Omental fat pad (tissue), 4 donors: ENCODE data around the gene GAREM1. TPM values are rescaled to one million over a fixed set of nuclear protein-coding genes. Genes with fewer than 3 reads are reported as not detected.
A peak's percentile ranks its signal among the peaks of the same experiment; 100 is the strongest.

Experiments
- ATAC-seq: fragments of 150-250 bp; one replicate; pipeline ENCODE4 v1.9.1; 2016; ENCODE audit warnings: mild to moderate bottlenecking, moderate library complexity; ENCODE audit not compliant: low FRiP score
- DNase-seq: peaks from one replicate; pipeline ENCODE4 v3.0.0-alpha.2; 2019; ENCODE audit warnings: low spot score
- total RNA-seq, 4 donors: library from RNA; depleted of rRNA; stranded (reverse); fragments of >200 nt; gene quantifications; one replicate each; pipeline ENCODE4 v1.1.0, GENCODE V29; 2016
- TF ChIP-seq, protein P1 (sequence below), 3 donors: fragments of 450-650 bp; IDR thresholded peaks; one replicate each; pipeline ENCODE4 v1.5.1; 2016 to 2017; ENCODE audit warnings: antibody characterized with exemption in 3 of 3, mild to moderate bottlenecking in 3 of 3, moderate library complexity in 2 of 3

Gene GAREM1
- total RNA-seq, 4 donors from 2014 or later, result 11.2 to 22.4 (median 13.8) TPM

DNA sequence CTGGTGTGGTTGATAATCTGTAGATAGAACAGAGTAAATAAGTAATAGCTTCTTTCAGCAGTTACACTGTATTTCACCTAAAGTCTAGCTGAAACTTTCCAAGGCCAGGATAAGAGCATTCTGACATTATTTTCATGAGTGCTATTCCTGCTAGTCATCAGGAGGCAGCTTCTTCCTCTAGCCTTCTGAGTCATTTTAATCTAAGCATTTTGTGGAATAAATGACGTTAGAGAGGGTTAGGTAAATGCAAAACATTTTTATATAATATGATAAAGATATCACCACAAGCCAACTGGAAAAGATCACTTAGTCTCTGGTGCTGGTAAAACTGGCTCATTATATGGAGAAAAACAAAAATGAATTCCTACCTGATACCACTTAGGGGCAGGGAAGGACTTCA is 142.3 kb downstream of the GAREM1 start:
- peak; percentile 28 for ATAC-seq
- no peak for DNase-seq
- TF ChIP-seq, protein P1, sequence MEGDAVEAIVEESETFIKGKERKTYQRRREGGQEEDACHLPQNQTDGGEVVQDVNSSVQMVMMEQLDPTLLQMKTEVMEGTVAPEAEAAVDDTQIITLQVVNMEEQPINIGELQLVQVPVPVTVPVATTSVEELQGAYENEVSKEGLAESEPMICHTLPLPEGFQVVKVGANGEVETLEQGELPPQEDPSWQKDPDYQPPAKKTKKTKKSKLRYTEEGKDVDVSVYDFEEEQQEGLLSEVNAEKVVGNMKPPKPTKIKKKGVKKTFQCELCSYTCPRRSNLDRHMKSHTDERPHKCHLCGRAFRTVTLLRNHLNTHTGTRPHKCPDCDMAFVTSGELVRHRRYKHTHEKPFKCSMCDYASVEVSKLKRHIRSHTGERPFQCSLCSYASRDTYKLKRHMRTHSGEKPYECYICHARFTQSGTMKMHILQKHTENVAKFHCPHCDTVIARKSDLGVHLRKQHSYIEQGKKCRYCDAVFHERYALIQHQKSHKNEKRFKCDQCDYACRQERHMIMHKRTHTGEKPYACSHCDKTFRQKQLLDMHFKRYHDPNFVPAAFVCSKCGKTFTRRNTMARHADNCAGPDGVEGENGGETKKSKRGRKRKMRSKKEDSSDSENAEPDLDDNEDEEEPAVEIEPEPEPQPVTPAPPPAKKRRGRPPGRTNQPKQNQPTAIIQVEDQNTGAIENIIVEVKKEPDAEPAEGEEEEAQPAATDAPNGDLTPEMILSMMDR (IDR thresholded peaks at IDR 0.05), result no peak

DNA sequence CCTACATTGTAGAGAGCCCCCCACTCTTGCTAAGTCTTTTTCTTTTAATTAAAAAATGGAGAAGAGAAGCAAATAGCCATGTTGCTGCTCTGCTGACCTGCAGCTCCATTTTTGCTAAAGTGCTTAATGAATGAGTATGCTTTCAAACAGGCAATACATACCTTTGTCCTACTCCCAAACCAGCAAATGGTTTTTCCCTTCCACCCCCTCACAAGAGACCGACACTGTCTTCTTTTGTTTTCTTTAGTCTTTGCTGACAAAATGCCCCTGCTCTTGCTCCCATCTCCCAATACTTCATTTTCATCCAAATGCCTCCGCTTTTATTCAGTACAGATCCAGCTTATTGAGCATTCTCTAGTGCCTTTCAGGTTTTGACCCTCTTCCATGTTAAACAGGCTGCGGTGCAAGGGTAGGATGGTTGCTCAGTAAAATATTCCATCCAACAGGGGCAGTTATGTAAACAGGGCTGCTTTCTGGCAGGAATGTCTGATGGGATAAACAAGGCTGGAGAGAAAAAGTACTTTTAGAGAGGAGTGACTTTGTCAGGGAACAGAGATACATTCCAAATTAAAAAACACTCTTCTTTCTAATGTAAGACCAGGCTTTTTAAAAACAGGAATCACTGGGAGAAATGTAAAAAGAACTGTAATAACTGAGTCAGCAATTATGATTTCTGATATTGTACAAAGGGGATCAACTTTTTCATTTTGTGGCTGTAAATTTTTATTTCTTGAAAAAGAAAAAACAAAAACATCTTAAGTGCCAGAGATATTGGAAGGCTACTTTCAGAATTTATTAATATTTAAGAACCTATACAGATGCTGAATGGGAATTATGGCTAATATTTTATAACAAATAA is 144.0 kb downstream of the GAREM1 start:
- no peak for DNase-seq
- TF ChIP-seq, protein P1 (IDR thresholded peaks at IDR 0.05), result no peak
- no peak for ATAC-seq

DNA sequence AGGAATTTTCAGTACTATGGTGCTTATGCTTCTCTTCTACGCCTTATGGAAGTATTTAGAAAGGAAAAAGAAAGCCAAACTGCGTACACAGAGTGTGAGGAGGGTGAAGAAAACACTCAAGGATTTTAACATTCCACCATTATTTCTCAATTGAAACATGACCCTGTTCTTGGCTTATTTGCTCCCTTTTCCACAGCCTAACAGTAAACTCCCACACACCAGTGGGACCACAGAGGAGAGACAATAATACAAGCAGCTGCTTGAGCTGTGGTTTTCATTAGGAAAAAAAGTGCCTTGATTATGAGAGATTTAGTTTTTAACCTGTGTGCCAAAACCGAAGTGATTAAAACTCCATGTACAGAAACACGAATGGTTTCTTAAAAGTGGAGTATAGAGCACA is 146.5 kb downstream of the GAREM1 start:
- ATAC-seq, result peak; percentile 78
- no peak for DNase-seq
- TF ChIP-seq, protein P1 (IDR thresholded peaks at IDR 0.05), result no peak

DNA sequence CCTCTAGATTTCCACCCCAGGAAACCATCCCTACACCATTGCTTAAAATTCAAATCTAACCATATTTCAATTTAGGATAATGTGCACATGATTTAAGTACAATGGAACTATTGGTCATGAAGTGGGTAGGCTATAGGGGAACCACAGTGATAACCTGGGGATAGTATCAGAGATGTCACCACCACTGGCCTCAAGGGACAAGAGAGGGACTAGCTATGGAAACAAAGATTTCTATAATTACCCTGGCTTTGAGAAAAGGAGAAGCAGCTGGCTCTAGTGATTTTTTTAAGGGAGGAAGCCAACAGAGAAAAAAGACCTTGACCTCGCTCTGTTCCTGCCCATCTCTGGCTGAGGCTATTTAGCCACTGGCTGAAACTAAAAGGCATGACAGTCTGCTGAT is 148.9 kb downstream of the GAREM1 start:
- ATAC-seq, result no peak
- no peak for DNase-seq
- TF ChIP-seq, protein P1 (IDR thresholded peaks at IDR 0.05), result no peak

DNA sequence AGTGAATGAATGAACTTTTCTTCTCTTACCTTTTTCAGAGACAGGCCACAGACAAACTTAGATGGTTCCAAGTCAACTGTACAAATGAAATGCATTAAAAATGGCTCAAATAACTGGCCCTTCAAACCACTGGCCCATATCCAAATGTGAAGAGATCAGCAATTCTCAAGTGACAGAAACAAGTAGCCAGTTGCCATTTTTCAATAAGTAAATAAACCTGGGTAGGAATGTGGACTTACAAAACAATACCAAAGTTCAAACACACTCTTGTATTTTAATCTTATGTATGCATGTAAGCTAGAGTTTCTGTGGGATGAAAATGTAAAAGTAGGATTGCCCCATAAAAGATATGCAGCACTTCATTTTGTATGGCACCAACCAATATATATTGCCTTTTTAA is 151.6 kb downstream of the GAREM1 start:
- ATAC-seq (no peak), DNase-seq (no peak)
- TF ChIP-seq, protein P1 (IDR thresholded peaks at IDR 0.05), result no peak

DNA sequence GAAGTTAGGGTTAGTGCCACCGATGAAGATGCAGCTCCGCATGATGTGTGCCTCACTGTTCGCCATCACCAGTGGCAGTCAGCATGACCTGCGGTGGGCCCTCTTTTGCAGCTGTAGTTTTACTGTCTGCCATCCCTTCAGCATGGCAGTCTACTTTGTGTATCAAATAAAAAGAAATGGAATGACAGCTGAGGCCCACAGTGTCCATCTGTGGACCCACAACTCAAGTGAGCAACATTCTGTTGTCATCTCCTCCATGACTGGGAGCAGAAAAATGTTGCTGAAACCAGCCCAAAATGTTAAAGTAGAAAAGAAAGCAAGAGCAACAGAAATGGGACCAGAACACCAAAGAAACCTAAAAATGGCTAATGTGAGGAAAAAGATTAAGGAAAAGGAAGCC is 152.1 kb downstream of the GAREM1 start:
- no peak for ATAC-seq
- TF ChIP-seq, protein P1 (IDR thresholded peaks at IDR 0.05), result no peak
- DNase-seq, result no peak

DNA sequence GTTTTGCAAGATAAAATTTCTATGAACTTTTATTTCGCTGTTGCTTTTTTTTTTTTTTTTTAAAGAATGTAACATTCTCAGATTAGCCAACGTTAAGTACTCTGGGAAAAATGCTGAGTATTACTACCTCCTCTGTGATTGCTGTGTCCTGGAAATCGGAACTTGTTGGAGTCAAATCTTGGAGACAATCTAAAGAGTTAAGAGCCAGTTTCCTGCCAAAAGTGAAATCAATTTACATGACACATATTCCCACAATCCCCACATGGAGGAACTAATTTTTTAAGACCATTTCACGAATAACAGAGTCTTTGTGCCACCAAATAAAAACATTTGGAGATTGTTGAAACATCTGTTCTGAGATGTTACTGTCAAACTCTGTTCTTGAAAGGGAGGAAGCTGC is 153.0 kb downstream of the GAREM1 start:
- no peak for DNase-seq
- TF ChIP-seq, protein P1 (IDR thresholded peaks at IDR 0.05), result no peak
- ATAC-seq, result no peak
